A549 (cell line): ENCODE data around the gene RHOXF2.

Experiments
- CTCF ChIP-seq: fragments of >200 bp; sonication (Bioruptor Twin); formaldehyde crosslinking; IDR thresholded peaks from 3 replicates; pipeline ENCODE4 v1.5.1; 2016
- ELK1 ChIP-seq: fragments of 150-350 bp; IDR thresholded peaks from 2 replicates; pipeline ENCODE4 v1.6.1; 2014; ENCODE audit warnings: low read depth, mild to moderate bottlenecking, low read length
- HOXB5 ChIP-seq: fragments of 250-450 bp; sonication (Bioruptor Pico); IDR thresholded peaks from 2 replicates; pipeline ENCODE4 v1.5.0; 2020; ENCODE audit warnings: mild to moderate bottlenecking, moderate library complexity
- KDM1A ChIP-seq: fragments of 200-600 bp; sonication (generic); IDR thresholded peaks from 2 replicates; pipeline ENCODE4 v1.6.1; 2016; ENCODE audit warnings: low read depth, mild to moderate bottlenecking
- MYC ChIP-seq: IDR thresholded peaks from 2 replicates; pipeline ENCODE4 v1.6.1; 2012; ENCODE audit warnings: mild to moderate bottlenecking, inconsistent platforms, low read length, improper control_type of control experiment, borderline replicate concordance
- POLR2A ChIP-seq: IDR thresholded peaks from 2 replicates; pipeline ENCODE4 v1.6.1; 2012; ENCODE audit warnings: mild to moderate bottlenecking, low read length
- RAD21 ChIP-seq, 2 experiments: fragments of >200 bp in 1 of 2; sonication (Bioruptor Twin) in 1 of 2; formaldehyde crosslinking in 1 of 2; IDR thresholded peaks in 1 of 2; conservative IDR thresholded peaks in 1 of 2; 2 replicates in 1 of 2; 3 replicates in 1 of 2; pipeline ENCODE4 v1.6.1; 2012 to 2018; ENCODE audit warnings: inconsistent platforms in 1 of 2
- RARB ChIP-seq: fragments of 250-450 bp; sonication (Bioruptor Pico); IDR thresholded peaks from 2 replicates; pipeline ENCODE4 v1.8.0; 2021; ENCODE audit warnings: mild to moderate bottlenecking, moderate library complexity
- REST ChIP-seq: fragments of 200-600 bp; sonication (generic); IDR thresholded peaks from 2 replicates; pipeline ENCODE4 v1.6.1; 2016; ENCODE audit warnings: antibody characterized with exemption, mild to moderate bottlenecking, moderate library complexity
- RFX5 ChIP-seq: fragments of 450-650 bp; IDR thresholded peaks from 2 replicates; pipeline ENCODE4 v1.7.1; 2014; ENCODE audit warnings: antibody characterized with exemption, mild to moderate bottlenecking, moderate library complexity
- SREBF2 ChIP-seq: fragments of 450-650 bp; IDR thresholded peaks from 2 replicates; pipeline ENCODE4 v1.6.1; 2014; ENCODE audit warnings: mild to moderate bottlenecking, moderate library complexity
- USF2 ChIP-seq: fragments of 450-650 bp; IDR thresholded peaks from 2 replicates; pipeline ENCODE4 v1.6.1; 2014; ENCODE audit warnings: antibody characterized with exemption
- ZNF302 ChIP-seq: fragments of 250-450 bp; sonication (Bioruptor Pico); IDR thresholded peaks from 2 replicates; pipeline ENCODE4 v1.9.0; 2021; ENCODE audit warnings: inconsistent platforms, mild to moderate bottlenecking, moderate library complexity

GRCh38 chrX:120213438-120214265 lies 55.2 kb downstream of the RHOXF2 start:
- no peak for TF ChIP-seq POLR2A
- peak; percentile 41; the same call in 1 of the 2 replicates for TF ChIP-seq REST
- no peak for TF ChIP-seq ZNF302 (CRISPR knock-in tag)
- peak; percentile 62 for TF ChIP-seq CTCF
- no peak for TF ChIP-seq ELK1
- TF ChIP-seq MYC = no peak
- peak; percentile 54 to 59 for TF ChIP-seq RAD21 (conservative IDR thresholded peaks at IDR 0.05 in 1 of 2, IDR thresholded peaks at IDR 0.05 in 1 of 2)
- no peak for TF ChIP-seq RFX5
- TF ChIP-seq KDM1A = no peak
- no peak for TF ChIP-seq SREBF2
- no peak for TF ChIP-seq HOXB5 (CRISPR knock-in tag)
- no peak for TF ChIP-seq RARB (CRISPR knock-in tag)
- no peak for TF ChIP-seq USF2
